ENCODE measurements around the gene ATAT1.

GRCh38 chr6:30600451-30600961 is 26.2 kb upstream of the ATAT1 start:
- TF ChIP-seq CTCF (IDR thresholded peaks at IDR 0.05), result no peak
- TF ChIP-seq POLR2A (IDR thresholded peaks at IDR 0.05), result no peak

Data from adrenal gland (tissue), 5 donors.